Liver (tissue), 3 donors: ENCODE measurements around the gene EDDM3A.

ENCODE experiments used
- GABPA ChIP-seq, 2 donors: IDR thresholded peaks in 1 of 2; conservative IDR thresholded peaks in 1 of 2; 2 replicates each; pipeline ENCODE4 v1.6.1; 2016; ENCODE audit warnings: antibody characterized with exemption in 2 of 2, mild to moderate bottlenecking in 1 of 2, moderate library complexity in 1 of 2
- HNF4A ChIP-seq, 2 donors: conservative IDR thresholded peaks; 2 replicates each; pipeline ENCODE4 v1.6.1; 2016; ENCODE audit warnings: antibody characterized with exemption in 2 of 2, mild to moderate bottlenecking in 2 of 2
- JUND ChIP-seq, 2 donors: IDR thresholded peaks; 2 replicates each; pipeline ENCODE4 v1.6.1; 2016; ENCODE audit warnings: antibody characterized with exemption in 2 of 2
- RAD21 ChIP-seq, 2 donors: IDR thresholded peaks; 2 replicates each; pipeline ENCODE4 v1.6.1; 2016; ENCODE audit warnings: antibody characterized with exemption in 2 of 2, mild to moderate bottlenecking in 2 of 2
- RXRA ChIP-seq, 2 donors: IDR thresholded peaks; 2 replicates each; pipeline ENCODE4 v1.6.1; 2017 to 2018; ENCODE audit warnings: antibody characterized with exemption in 2 of 2, mild to moderate bottlenecking in 1 of 2
- TAF1 ChIP-seq: conservative IDR thresholded peaks from 2 replicates; pipeline ENCODE4 v1.6.1; 2016; ENCODE audit warnings: antibody characterized with exemption, mild to moderate bottlenecking
- TF ChIP-seq, protein P1 (sequence below): fragments of 150-350 bp; IDR thresholded peaks from 2 replicates; pipeline ENCODE4 v1.5.1; 2017; ENCODE audit warnings: improper control_type of control experiment, low read depth, low read length; ENCODE audit not compliant: missing input control
- donor health status: healthy.
- donor health status: healthy.

DNA sequence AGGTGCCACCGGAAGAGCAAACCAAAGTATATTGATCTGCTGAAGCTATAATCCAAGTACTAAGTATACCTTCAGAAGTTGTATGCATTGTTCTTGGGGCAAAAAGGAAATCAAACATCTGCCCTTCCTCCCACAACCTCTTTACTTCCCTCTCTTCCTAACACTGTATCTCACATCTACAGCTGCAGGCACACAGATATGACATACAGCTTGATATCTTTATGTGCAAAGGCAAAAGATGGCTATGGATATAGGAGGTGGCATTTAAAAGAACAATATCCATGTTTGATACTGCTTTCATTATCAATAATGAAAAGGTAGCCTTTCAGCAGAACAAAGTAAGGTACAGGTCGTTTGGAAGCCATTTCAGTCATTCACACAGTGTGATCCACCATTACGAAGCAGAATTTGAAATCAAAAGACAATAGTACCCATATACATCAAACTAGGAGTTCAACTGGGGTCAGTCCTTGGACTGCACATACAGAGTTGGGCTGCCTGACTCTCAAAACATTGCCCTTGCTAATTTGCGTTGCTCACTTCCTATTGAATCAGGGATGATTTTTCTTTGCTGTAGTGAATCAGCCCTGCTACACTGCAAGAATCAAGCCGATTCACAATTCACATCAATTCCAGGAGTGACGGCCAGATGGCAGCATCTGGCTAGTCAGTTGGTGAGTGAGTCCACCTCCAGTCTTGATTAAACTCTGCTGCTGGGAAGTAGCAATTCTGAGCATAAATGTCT, 48.2 kb upstream of the EDDM3A start:
- TF ChIP-seq JUND (IDR thresholded peaks at IDR 0.05), result no peak
- TF ChIP-seq, protein P1, sequence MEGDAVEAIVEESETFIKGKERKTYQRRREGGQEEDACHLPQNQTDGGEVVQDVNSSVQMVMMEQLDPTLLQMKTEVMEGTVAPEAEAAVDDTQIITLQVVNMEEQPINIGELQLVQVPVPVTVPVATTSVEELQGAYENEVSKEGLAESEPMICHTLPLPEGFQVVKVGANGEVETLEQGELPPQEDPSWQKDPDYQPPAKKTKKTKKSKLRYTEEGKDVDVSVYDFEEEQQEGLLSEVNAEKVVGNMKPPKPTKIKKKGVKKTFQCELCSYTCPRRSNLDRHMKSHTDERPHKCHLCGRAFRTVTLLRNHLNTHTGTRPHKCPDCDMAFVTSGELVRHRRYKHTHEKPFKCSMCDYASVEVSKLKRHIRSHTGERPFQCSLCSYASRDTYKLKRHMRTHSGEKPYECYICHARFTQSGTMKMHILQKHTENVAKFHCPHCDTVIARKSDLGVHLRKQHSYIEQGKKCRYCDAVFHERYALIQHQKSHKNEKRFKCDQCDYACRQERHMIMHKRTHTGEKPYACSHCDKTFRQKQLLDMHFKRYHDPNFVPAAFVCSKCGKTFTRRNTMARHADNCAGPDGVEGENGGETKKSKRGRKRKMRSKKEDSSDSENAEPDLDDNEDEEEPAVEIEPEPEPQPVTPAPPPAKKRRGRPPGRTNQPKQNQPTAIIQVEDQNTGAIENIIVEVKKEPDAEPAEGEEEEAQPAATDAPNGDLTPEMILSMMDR, result peak; percentile 74
- peak; percentile 87 to 88 for TF ChIP-seq RAD21 (IDR thresholded peaks at IDR 0.05)
- TF ChIP-seq RXRA (IDR thresholded peaks at IDR 0.05), result peak; percentile 7 to 22
- TF ChIP-seq TAF1, result no peak
- no peak for TF ChIP-seq GABPA (IDR thresholded peaks at IDR 0.05 in 1 of 2, conservative IDR thresholded peaks at IDR 0.05 in 1 of 2)
- TF ChIP-seq HNF4A (conservative IDR thresholded peaks at IDR 0.05), result no peak
